ENCODE measurements around the gene IFT74. TPM values are rescaled to one million over a fixed set of nuclear protein-coding genes. Genes with fewer than 3 reads are reported as not detected.
A peak's percentile ranks its signal among the peaks of the same experiment; 100 is the strongest.

IFT74 gene
- total and polyA plus RNA-seq, 2 of the 13 experiments (the other 11 are each of a cell fraction or from before 2014, with no cell fraction given), result 4.2 to 12.3 TPM

DNA sequence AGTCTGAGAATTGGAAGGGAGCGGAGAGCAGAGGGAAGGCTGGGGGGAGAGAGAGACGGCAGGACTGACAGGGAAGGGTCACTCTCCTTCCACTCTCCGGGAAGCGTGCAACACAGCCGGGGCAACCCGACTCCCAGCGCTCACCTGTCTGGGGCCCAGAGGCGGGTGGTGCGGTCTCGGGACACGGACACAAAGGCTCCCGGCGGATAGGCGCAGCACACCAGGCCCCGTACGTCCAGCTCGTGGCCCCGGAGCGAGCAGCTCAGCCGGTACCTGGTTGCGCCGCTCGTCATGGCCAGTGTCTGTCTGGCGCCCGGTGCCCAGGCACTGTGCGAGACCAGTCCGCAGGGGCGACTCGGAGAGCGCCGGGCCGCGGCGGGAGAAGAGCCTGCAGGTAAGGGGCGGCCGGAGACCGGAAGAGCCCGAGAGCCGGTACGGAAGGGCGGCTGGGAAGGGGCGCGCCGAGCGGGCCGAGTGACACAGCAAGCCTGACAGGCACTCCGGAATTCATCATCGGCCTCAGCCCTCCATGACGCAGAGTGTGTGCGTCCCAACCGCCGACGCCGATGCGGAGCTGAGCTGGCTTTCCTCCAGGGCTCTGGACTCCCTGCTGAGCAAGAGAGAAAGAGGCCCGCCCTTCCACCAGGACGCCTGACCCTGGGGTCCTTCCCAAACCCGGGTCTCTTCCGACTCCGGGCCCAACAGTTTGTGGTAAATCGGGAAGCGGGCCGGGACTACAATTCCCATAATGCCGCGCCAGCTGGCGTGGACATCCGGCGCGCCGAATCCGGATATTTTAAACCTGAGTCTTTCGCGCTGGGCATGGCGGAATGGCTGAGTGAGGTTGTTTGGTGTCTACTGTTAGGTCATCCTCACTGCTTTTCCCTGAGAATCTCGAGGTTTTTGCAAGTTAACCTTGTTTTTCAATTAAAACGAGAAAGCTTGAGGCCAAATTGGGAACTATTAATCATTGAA, 9.2 kb upstream of the IFT74 start, which contains the start of gene PLAA (continued):
- TF ChIP-seq, protein P1, sequence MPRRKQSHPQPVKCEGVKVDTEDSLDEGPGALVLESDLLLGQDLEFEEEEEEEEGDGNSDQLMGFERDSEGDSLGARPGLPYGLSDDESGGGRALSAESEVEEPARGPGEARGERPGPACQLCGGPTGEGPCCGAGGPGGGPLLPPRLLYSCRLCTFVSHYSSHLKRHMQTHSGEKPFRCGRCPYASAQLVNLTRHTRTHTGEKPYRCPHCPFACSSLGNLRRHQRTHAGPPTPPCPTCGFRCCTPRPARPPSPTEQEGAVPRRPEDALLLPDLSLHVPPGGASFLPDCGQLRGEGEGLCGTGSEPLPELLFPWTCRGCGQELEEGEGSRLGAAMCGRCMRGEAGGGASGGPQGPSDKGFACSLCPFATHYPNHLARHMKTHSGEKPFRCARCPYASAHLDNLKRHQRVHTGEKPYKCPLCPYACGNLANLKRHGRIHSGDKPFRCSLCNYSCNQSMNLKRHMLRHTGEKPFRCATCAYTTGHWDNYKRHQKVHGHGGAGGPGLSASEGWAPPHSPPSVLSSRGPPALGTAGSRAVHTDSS (CRISPR knock-in tag; conservative IDR thresholded peaks at IDR 0.05), result no peak
- TF ChIP-seq, protein P2, sequence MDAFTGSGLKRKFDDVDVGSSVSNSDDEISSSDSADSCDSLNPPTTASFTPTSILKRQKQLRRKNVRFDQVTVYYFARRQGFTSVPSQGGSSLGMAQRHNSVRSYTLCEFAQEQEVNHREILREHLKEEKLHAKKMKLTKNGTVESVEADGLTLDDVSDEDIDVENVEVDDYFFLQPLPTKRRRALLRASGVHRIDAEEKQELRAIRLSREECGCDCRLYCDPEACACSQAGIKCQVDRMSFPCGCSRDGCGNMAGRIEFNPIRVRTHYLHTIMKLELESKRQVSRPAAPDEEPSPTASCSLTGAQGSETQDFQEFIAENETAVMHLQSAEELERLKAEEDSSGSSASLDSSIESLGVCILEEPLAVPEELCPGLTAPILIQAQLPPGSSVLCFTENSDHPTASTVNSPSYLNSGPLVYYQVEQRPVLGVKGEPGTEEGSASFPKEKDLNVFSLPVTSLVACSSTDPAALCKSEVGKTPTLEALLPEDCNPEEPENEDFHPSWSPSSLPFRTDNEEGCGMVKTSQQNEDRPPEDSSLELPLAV (CRISPR knock-in tag; conservative IDR thresholded peaks at IDR 0.05; ENCODE audit: low read depth), result no peak
- TF ChIP-seq, protein P3, sequence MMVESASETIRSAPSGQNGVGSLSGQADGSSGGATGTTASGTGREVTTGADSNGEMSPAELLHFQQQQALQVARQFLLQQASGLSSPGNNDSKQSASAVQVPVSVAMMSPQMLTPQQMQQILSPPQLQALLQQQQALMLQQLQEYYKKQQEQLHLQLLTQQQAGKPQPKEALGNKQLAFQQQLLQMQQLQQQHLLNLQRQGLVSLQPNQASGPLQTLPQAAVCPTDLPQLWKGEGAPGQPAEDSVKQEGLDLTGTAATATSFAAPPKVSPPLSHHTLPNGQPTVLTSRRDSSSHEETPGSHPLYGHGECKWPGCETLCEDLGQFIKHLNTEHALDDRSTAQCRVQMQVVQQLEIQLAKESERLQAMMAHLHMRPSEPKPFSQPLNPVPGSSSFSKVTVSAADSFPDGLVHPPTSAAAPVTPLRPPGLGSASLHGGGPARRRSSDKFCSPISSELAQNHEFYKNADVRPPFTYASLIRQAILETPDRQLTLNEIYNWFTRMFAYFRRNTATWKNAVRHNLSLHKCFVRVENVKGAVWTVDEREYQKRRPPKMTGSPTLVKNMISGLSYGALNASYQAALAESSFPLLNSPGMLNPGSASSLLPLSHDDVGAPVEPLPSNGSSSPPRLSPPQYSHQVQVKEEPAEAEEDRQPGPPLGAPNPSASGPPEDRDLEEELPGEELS (CRISPR knock-in tag; IDR thresholded peaks at IDR 0.05), result no peak
- TF ChIP-seq NFATC3 (CRISPR knock-in tag; IDR thresholded peaks at IDR 0.05), result no peak
- TF ChIP-seq SRSF4 (IDR thresholded peaks at IDR 0.05; ENCODE audit: low read depth, low read length, poor library complexity, severe bottlenecking), result no peak
- peak; percentile 66; the same call in 1 of the 2 replicates for TF ChIP-seq ZNF749 (CRISPR knock-in tag; IDR thresholded peaks at IDR 0.05; ENCODE audit: borderline replicate concordance)
- TF ChIP-seq, protein P4, sequence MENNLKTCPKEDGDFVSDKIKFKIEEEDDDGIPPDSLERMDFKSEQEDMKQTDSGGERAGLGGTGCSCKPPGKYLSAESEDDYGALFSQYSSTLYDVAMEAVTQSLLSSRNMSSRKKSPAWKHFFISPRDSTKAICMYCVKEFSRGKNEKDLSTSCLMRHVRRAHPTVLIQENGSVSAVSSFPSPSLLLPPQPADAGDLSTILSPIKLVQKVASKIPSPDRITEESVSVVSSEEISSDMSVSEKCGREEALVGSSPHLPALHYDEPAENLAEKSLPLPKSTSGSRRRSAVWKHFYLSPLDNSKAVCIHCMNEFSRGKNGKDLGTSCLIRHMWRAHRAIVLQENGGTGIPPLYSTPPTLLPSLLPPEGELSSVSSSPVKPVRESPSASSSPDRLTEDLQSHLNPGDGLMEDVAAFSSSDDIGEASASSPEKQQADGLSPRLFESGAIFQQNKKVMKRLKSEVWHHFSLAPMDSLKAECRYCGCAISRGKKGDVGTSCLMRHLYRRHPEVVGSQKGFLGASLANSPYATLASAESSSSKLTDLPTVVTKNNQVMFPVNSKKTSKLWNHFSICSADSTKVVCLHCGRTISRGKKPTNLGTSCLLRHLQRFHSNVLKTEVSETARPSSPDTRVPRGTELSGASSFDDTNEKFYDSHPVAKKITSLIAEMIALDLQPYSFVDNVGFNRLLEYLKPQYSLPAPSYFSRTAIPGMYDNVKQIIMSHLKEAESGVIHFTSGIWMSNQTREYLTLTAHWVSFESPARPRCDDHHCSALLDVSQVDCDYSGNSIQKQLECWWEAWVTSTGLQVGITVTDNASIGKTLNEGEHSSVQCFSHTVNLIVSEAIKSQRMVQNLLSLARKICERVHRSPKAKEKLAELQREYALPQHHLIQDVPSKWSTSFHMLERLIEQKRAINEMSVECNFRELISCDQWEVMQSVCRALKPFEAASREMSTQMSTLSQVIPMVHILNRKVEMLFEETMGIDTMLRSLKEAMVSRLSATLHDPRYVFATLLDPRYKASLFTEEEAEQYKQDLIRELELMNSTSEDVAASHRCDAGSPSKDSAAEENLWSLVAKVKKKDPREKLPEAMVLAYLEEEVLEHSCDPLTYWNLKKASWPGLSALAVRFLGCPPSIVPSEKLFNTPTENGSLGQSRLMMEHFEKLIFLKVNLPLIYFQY (CRISPR knock-in tag; IDR thresholded peaks at IDR 0.05; ENCODE audit: borderline replicate concordance), result peak; percentile 79; the same call in 1 of the 2 replicates
- TF ChIP-seq SMAD9 (CRISPR knock-in tag; IDR thresholded peaks at IDR 0.05), result no peak
- no peak for TF ChIP-seq ZNF264 (CRISPR knock-in tag; IDR thresholded peaks at IDR 0.05)
- peak; percentile 45 for TF ChIP-seq TARDBP (CRISPR knock-in tag; IDR thresholded peaks at IDR 0.05)
- TF ChIP-seq ZNF788 (CRISPR knock-in tag; IDR thresholded peaks at IDR 0.05; ENCODE audit: borderline replicate concordance), result peak; percentile 54; the same call in 1 of the 2 replicates
- peak; percentile 84 for TF ChIP-seq DMAP1 (CRISPR knock-in tag; IDR thresholded peaks at IDR 0.05)
- TF ChIP-seq PHF21A (CRISPR knock-in tag; IDR thresholded peaks at IDR 0.05), result peak; percentile 48; the same call in 1 of the 2 replicates
- no peak for TF ChIP-seq REPIN1 (CRISPR knock-in tag; IDR thresholded peaks at IDR 0.05; ENCODE audit: borderline replicate concordance, low read depth)
- TF ChIP-seq NCOA1 (CRISPR knock-in tag; IDR thresholded peaks at IDR 0.05), result peak; percentile 56; the same call in 1 of the 2 replicates
- TF ChIP-seq ZEB1 (IDR thresholded peaks at IDR 0.05; ENCODE audit: insufficient replicate concordance, low read depth), result peak; percentile 11
- no peak; the same call in 1 of the 2 replicates for TF ChIP-seq ZNF121 (CRISPR knock-in tag; IDR thresholded peaks at IDR 0.05)
- no peak for TF ChIP-seq MYNN (CRISPR knock-in tag; IDR thresholded peaks at IDR 0.05; ENCODE audit: low read depth)
- peak; percentile 81; the same call in 1 of the 2 replicates for TF ChIP-seq ZSCAN21 (CRISPR knock-in tag; IDR thresholded peaks at IDR 0.05; ENCODE audit: borderline replicate concordance)

All from HepG2 (cell line).